Endothelial cell of umbilical vein (primary cell): ENCODE results near the gene C1orf105. TPM values are rescaled to one million over a fixed set of nuclear protein-coding genes. Genes with fewer than 3 reads are reported as not detected.

Experiments
- BruUV-seq: library from RNA; stranded (reverse); fragments of 400-500 nt; replicated peaks from 2 replicates; lab custom pipeline; 2021; lab: Mats Ljungman, UMichigan
- CTCF ChIA-PET: fragments of 300-600, 350-600 bp; sonication (Branson Sonifier 250); formaldehyde crosslinking; loops from one replicate; lab custom pipeline; 2021; ENCODE audit warnings: antibody characterized with exemption, inconsistent platforms; lab: Charles Lee
- POLR2A ChIA-PET: fragments of 300-600, 350-600 bp; sonication (Branson Sonifier 250); formaldehyde crosslinking; loops from one replicate; lab custom pipeline; 2021; ENCODE audit warnings: antibody characterized with exemption, inconsistent platforms; lab: Charles Lee
- DNase-seq: peaks from one replicate; pipeline ENCODE4 v3.0.0-alpha.2; 2011; ENCODE audit warnings: low read depth, low spot score
- FAIRE-seq: peaks from 2 replicates; lab custom pipeline; 2011; peaks lifted over from hg19 to GRCh38; lab: Jason Lieb, UNC
- H2AFZ ChIP-seq: 2 replicates; pipeline ENCODE4 v1.6.0; 2012; ENCODE audit warnings: low read depth, low read length, control low read depth, inconsistent platforms
- H3K27ac ChIP-seq: 2 replicates; pipeline ENCODE4 v1.5.1; 2011; ENCODE audit warnings: low read depth, mild to moderate bottlenecking, control low read depth, low read length, moderate library complexity; ENCODE audit not compliant: insufficient read depth
- H3K27me3 ChIP-seq, 2 experiments: 2 replicates each; pipeline versions ENCODE4 v1.6.0 to v1.6.1; 2011; ENCODE audit warnings: low read length in 2 of 2, mixed read lengths in 1 of 2; ENCODE audit not compliant: control insufficient read depth in 2 of 2, insufficient read depth in 2 of 2
- H3K36me3 ChIP-seq, 2 experiments: 2 replicates in 1 of 2; 3 replicates in 1 of 2; pipeline ENCODE4 v1.5.1; 2011; ENCODE audit warnings: low read length in 2 of 2, mild to moderate bottlenecking in 1 of 2, moderate library complexity in 1 of 2; ENCODE audit not compliant: control insufficient read depth in 2 of 2, insufficient read depth in 2 of 2; ENCODE audit errors: extremely low read depth in 1 of 2
- H3K4me1 ChIP-seq: 3 replicates; pipeline ENCODE4 v1.5.1; 2011; ENCODE audit warnings: mild to moderate bottlenecking, low read length; ENCODE audit not compliant: control insufficient read depth, insufficient read depth; ENCODE audit errors: extremely low read depth
- H3K4me2 ChIP-seq: 2 replicates; pipeline ENCODE4 v1.6.1; 2011; ENCODE audit warnings: low read length, control low read depth, mixed read lengths; ENCODE audit not compliant: insufficient read depth
- H3K4me3 ChIP-seq, 3 experiments: fragments of 200-600 bp in 1 of 3; sonication (generic), shearing (Covaris generic) in 1 of 3; replicated peaks in 1 of 3; 2 replicates each; pipeline ENCODE4 v1.5.1; 2011 to 2016; ENCODE audit warnings: control low read depth in 3 of 3, low read length in 3 of 3, mild to moderate bottlenecking in 2 of 3, inconsistent platforms in 1 of 3, low read depth in 1 of 3, moderate library complexity in 1 of 3; ENCODE audit not compliant: insufficient read depth in 1 of 3
- H3K79me2 ChIP-seq: 2 replicates; pipeline ENCODE4 v1.6.0; 2012; ENCODE audit warnings: low read length, inconsistent platforms; ENCODE audit not compliant: control insufficient read depth, insufficient read depth
- H3K9ac ChIP-seq: replicated peaks from 2 replicates; pipeline ENCODE3; 2011; ENCODE audit warnings: low read length, control low read depth; ENCODE audit not compliant: insufficient read depth; ENCODE audit errors: extremely low read depth
- H3K9me1 ChIP-seq: replicated peaks from 3 replicates; pipeline ENCODE4 v1.6.0; 2011; ENCODE audit warnings: mild to moderate bottlenecking, low read length; ENCODE audit not compliant: control insufficient read depth, insufficient read depth; ENCODE audit errors: extremely low read depth
- H3K9me3 ChIP-seq: replicated peaks from 2 replicates; pipeline ENCODE4 v1.5.1; 2012; ENCODE audit warnings: low read length, inconsistent platforms; ENCODE audit not compliant: control insufficient read depth, insufficient read depth
- H4K20me1 ChIP-seq: replicated peaks from 2 replicates; pipeline ENCODE3; 2011; ENCODE audit warnings: mild to moderate bottlenecking, low read length; ENCODE audit not compliant: control insufficient read depth, insufficient read depth; ENCODE audit errors: extremely low read depth
- EZH2 ChIP-seq: IDR thresholded peaks from 2 replicates; pipeline ENCODE4 v1.6.1; 2012; ENCODE audit warnings: borderline replicate concordance, low read depth, mild to moderate bottlenecking, moderate library complexity, low read length, inconsistent platforms; ENCODE audit not compliant: severe bottlenecking
- FOS ChIP-seq: IDR thresholded peaks from 2 replicates; pipeline ENCODE4 v1.6.1; 2011; ENCODE audit warnings: mild to moderate bottlenecking, low read length, moderate library complexity, borderline replicate concordance; ENCODE audit not compliant: insufficient read depth
- GATA2 ChIP-seq: IDR thresholded peaks from 2 replicates; pipeline ENCODE4 v1.7.0; 2011; ENCODE audit warnings: low read depth, mild to moderate bottlenecking, moderate library complexity, mixed read lengths, low read length; ENCODE audit not compliant: insufficient read length, insufficient read depth
- MYC ChIP-seq: IDR thresholded peaks from one replicate; pipeline ENCODE4 v1.6.1; 2011; ENCODE audit warnings: mild to moderate bottlenecking, low read depth, low read length
- POLR2AphosphoS5 ChIP-seq: IDR thresholded peaks from 2 replicates; pipeline ENCODE4 v1.6.1; 2012; ENCODE audit warnings: low read depth, mild to moderate bottlenecking, control low read depth, low read length, moderate library complexity; ENCODE audit not compliant: insufficient read depth
- dilution Hi-C: fragments of 300-500 bp; cut with MboI; formaldehyde crosslinking; loops from one replicate; pipeline ENCODE4 v1.15.0; 2019; ENCODE audit warnings: low sequenced_read_pairs; ENCODE audit not compliant: extremely low pct_ligation_motif_present
- intact Hi-C: fragments of 100-400 bp; cut with micrococcal nuclease; formaldehyde crosslinking; loops from one replicate; pipeline ENCODE4 v1.10.0; 2022
- polyA plus RNA-seq, 4 experiments: library from polyadenylated mRNA; depleted of rRNA in 3 of 4; stranded (reverse) in 3 of 4; unstranded in 1 of 4; fragments of >200 nt; gene quantifications; 2 replicates each; pipeline versions ENCODE4 v1.2.1 to v1.2.3, GENCODE V29; 2011 to 2012; ENCODE audit warnings: missing spikeins in 1 of 4
- total RNA-seq: library from RNA; stranded (reverse); gene quantifications from 2 replicates; pipeline ENCODE4 v1.2.3, GENCODE V29; 2021

Gene C1orf105
- total and polyA plus RNA-seq, 2 donors (not counting 3 experiments of a cell fraction or from before 2014, with no cell fraction given): not detected

DNA sequence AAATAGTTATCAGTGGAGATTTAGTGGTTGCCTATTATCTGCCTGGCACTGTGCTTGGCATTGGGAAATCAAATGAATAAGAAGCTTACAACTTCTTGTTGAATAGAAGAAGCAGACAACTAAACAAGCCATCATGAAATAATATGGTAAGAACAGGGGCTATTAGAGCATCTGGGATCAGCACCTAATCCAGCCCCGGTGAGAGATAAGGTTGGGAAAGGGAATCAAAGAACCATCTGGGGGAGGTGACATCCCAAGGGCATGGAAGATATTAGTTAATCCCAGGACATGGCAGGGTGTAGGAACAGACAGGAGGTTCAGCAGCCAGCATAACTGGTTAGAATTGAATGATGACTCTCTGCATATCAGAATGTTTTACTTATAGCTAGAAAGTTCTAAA lies 76.2 kb downstream of the C1orf105 start:
- ChIA-PET CTCF (interaction anchor here (1.1 to 2.4 kb wide), 2 partner anchors 10 to 494 kb away, joined by 3 to 8 read pairs; no protein-coding TSS in a partner anchor), POLR2A (no interaction called here)
- no peaks in the 10 kb centered on the region for H3K9me3 ChIP-seq
- no peaks in the 10 kb centered on the region for H3K4me1 ChIP-seq
- no peak overlapping the region for H3K27ac ChIP-seq
- no peak overlapping the region for H3K4me2 ChIP-seq
- H3K9ac ChIP-seq: no peak overlapping the region
- no TSS peak for BruUV-seq
- H3K9me1 ChIP-seq: no peaks in the 10 kb centered on the region
- FAIRE-seq: no peak
- intact Hi-C loops (no loop called here), dilution Hi-C loops (no loop called here)
- TF ChIP-seq FOS (no peak), POLR2AphosphoS5 (no peak), EZH2 (no peak), GATA2 (no peak), MYC (no peak)
- no peaks in the 10 kb centered on the region for H4K20me1 ChIP-seq
- peaks cover 8 to 16% of the 10 kb centered on the region in 2 experiments for H3K27me3 ChIP-seq
- H3K36me3 ChIP-seq: no peaks in the 10 kb centered on the region
- H2AFZ ChIP-seq: no peak overlapping the region
- H3K79me2 ChIP-seq: no peaks in the 10 kb centered on the region
- DNase-seq: no peak
- H3K4me3 ChIP-seq: no peak overlapping the region

DNA sequence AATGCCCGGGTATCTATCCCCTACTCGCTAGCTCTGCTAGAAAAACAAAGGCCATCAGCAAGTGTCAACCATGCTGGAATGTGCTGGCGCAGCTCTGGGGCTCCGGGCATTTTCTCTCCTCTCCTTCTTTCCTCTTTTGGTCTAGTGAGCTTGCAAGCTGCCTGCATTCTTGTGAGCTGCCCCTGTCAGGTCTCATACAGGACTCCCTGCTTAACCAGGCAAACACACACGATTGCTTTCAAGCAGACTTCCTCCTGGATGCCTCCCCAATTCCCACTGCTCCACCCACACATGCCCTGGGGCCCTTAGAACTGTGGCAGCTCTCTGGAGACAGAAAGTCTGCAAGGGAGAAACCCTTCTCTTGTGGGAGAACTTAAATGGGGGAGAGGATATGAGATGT lies 76.7 kb downstream of the C1orf105 start:
- DNase-seq (no peak), FAIRE-seq (no peak)
- Histone ChIP-seq H3K4me3 (no peak overlapping the region), H3K4me1 (no peaks in the 10 kb centered on the region), H3K79me2 (no peaks in the 10 kb centered on the region), H2AFZ (no peak overlapping the region), H3K27ac (no peak overlapping the region), H3K9ac (no peak overlapping the region), H4K20me1 (no peaks in the 10 kb centered on the region), H3K9me3 (no peaks in the 10 kb centered on the region), H3K9me1 (no peaks in the 10 kb centered on the region), H3K4me2 (no peak overlapping the region), H3K27me3 (peaks cover 4 to 10% of the 10 kb centered on the region in 2 experiments), H3K36me3 (no peaks in the 10 kb centered on the region)
- dilution Hi-C loops: no loop called here
- BruUV-seq: no TSS peak
- ChIA-PET CTCF (interaction anchor here (1.1 to 2.4 kb wide), 2 partner anchors 11 to 495 kb away, joined by 3 to 8 read pairs; no protein-coding TSS in a partner anchor), POLR2A (no interaction called here)
- no peak for TF ChIP-seq MYC
- intact Hi-C loops: no loop called here
